Measurements from ENCODE around the gene RMRP.

RMRP gene

DNA sequence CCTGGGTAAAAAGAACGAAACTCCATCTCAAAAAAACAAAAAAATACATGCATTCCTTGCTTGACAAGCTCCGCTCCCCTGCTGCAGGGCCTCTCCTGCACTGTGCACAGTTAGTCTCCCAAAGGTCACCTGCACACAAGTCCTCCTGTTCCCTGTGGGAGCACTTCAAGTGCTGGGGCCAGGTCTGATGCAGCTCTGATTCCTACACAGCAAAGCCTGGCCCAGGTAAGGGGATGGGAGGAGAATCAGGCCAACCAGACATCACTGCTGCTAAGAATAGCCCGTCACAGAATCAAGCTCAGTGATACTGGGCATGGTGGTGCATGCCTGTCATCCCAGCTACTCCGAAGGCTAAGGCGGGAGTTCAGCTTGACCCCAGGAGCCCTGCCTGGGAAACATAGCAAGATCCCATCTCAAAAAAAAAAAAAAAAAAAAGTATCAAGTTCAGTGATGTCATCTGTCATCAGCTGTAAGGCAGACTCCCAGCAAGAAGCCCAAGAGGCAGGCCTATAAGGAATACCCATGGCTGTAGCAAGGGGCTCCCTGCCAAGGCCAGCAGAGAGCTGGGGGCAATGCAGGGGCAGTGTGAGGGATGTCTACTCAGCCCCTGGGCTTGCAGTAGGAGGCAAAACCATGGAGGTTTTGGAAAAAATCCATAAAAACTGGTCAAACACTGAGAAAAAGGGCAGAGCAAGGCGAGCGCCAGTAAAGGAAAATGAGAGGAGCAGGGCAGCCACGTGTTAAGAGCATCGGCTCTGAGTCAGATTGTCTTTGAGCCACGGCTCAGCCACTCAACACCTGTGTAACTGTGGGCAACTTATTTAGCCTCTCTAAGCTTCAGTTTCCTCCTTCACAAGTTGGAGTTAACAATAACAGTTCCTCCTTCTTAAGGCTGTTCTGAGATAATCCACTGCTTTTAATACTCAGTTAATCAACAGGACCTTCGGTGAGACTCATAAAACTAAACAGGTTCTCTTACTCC lies 28.7 kb upstream of the RMRP start:
- DNase-seq, result no peak

GRCh38 chr9:35685506-35685905 lies 27.7 kb upstream of the RMRP start:
- no peak for DNase-seq

GRCh38 chr9:35684921-35685320 lies 27.1 kb upstream of the RMRP start:
- no peak for DNase-seq

- no peak for DNase-seq
Measured at GRCh38 chr9:35683323-35683722, 25.5 kb upstream of the RMRP start.

DNA sequence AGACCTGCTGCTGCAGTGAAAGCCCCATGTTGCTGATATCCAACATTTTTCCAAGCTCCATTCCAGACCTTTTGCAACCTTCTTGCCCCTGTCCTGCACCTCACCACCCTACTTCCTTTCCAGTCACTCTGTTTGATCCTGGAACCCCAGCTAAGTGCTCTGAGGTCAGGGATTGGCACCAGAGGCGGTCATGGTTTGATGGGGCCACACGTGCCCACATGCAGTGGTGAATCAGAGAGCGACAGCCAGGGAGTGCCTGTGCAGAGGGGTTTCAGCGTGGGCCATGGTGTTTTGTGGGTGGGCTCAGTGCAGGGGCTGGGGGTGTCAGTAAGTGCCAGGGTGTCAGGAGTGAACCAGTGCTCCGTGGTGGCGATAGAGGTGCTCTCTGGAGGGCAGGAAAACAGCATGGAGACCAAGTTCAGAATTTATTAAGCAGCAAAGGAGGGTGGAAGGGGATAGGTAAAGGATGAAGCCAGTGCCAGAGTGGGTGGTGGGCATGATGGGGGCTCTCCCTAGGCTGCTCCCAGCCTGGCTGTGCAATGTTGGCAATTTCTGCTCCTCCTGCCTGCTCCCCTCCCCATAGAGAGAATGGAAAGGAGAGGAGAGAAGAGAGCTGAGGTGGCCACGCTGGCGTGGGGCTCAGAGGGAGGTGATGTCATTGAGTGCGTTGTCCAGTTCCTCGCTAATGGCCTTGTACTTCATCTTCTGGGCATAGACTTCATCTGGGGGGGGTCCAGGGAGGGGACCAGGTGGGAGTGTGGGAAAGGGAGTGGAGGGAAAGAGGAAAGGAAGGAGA lies 24.9 kb upstream of the RMRP start:
- DNase-seq, result no peak

DNA sequence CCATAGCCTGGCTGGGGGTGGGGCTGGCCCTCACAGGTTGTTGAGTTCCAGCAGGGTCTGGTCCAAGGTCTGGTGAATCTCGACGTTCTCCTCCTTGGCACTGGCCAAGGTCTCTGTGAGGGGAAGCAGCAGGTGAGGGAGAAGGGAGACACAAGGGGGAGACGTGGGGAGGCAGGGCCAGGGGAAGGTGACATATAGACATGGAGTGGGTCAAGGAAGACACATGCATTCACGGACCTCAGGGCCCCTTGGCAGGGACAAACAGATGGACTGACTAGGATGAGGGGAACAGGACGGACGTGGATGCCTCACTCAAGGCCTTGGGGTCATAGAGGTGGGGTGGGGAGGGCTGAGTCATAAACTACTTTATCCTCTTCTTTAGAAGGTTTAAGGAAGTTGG lies 24.2 kb upstream of the RMRP start:
- no peak for DNase-seq

- no peak for DNase-seq
Measured at GRCh38 chr9:35681341-35682002, 23.7 kb upstream of the RMRP start.

DNA sequence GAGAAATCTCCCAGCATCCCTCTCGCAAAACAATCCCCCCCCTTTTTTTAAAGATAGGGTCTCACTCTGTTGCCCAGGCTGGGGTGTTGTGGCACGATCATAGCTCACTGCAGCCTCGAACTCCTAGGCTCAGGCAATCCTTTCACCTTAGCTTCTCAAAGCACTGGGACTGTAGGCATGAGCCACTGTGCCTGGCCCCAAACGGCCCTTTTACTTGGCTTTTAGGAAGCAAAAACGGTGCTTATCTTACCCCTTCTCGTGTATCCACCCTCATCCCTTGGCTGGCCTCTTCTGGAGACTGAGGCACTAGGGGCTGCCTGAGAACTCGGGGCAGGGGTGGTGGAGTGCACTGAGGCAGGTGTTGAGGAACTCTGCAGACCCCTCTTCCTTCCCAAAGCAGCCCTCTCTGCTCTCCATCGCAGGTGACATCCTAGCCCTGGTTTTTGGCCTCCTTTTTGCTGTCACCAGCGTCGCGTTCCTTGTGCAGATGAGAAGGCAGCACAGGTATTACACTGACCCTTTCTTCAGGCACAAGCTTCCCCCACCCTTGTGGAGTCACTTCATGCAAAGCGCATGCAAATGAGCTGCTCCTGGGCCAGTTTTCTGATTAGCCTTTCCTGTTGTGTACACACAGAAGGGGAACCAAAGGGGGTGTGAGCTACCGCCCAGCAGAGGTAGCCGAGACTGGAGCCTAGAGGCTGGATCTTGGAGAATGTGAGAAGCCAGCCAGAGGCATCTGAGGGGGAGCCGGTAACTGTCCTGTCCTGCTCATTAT lies 22.7 kb upstream of the RMRP start:
- no peak for DNase-seq

DNA sequence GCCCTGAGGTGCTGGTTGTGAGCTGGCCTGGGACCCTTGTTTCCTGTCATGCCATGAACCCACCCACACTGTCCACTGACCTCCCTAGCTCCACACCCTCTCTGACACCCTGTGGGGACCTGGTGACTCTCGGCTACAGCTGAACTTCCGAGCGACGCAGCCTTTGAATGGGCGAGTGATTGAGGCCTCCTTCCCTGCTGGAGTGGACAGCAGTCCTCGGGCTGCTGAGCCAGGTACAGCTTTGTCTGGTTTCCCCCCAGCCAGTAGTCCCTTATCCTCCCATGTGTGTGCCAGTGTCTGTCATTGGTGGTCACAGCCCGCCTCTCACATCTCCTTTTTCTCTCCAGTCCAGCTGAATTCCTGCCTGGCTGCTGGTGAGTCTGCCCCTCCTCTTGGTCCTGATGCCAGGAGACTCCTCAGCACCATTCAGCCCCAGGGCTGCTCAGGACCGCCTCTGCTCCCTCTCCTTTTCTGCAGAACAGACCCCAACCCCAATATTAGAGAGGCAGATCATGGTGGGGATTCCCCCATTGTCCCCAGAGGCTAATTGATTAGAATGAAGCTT lies 22.0 kb upstream of the RMRP start:
- DNase-seq, result no peak

- DNase-seq, result no peak
Measured at GRCh38 chr9:35679091-35679490, 21.3 kb upstream of the RMRP start.

GRCh38 chr9:35675732-35676392 lies 18.0 kb upstream of the RMRP start:
- DNase-seq, result no peak

GRCh38 chr9:35675204-35675603 lies 17.4 kb upstream of the RMRP start:
- DNase-seq, result no peak

DNA sequence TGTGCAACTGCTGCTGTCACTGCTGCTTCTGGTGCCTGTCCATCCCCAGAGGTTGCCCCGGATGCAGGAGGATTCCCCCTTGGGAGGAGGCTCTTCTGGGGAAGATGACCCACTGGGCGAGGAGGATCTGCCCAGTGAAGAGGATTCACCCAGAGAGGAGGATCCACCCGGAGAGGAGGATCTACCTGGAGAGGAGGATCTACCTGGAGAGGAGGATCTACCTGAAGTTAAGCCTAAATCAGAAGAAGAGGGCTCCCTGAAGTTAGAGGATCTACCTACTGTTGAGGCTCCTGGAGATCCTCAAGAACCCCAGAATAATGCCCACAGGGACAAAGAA lies 16.2 kb upstream of the RMRP start:
- no peak for DNase-seq

- no peak for DNase-seq
Measured at GRCh38 chr9:35673132-35674024, 15.6 kb upstream of the RMRP start, which contains the start of gene CA9. CA9 (plus strand) TSS chr9:35673928; CDS start chr9:35673960, 32 bp downstream.

DNA sequence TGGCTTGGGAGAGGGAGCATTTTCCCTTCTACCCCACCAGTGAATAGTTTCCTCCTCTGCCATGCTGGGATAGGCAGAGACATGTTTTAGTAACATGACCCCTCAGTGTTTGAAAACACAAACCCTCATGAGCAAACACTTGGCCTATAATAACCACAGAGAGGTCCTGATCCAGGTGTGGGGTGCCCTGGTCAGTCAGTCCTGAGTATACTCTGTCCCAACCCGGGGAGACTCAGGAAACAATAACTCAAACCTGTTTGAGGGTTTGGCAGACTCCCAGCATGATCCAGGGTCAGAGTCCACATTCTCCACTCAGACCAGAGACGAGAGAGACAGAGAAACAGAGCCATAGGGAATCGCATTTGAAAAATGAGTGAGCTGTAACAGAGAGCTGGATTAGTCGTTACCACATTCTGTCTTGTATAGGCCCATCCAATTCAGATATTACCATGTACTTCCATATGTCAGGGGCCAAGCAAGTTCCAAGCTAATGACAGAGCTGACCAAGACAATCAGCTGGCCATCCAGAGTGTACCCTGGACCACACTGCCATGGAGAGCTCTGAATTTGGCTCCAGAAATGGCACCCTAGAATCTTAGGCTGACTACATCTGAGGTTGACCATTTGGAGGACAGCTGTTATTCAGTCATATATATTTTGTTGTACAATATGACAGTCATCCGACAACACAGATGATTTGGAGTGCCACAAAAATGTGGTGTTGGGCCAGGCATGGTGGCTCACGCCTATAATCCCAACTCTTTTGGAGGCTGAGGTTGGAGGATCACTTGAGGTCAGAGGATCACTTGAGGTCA lies 11.7 kb upstream of the RMRP start:
- no peak for DNase-seq

DNA sequence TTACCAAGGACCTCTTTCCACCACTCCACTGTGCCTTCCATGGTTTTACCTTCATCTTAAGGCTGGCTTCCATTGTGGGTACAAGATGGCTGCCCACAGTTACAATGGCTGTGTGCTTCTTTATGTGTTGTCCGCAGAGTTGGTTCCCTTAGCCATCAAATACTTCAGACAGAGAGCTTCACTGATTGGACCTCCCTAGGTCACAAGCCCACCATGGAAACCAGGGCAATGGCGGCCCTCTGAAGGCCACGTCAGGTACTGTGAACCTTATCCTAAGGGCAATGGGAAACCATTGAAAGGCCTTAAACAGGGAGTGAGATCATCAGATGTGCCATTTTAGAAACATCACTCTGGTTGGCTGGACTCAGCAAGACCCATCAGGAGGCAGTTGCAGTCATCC lies 10.1 kb upstream of the RMRP start:
- DNase-seq, result no peak

GRCh38 chr9:35666549-35666948 lies 8.7 kb upstream of the RMRP start:
- no peak for DNase-seq

DNA sequence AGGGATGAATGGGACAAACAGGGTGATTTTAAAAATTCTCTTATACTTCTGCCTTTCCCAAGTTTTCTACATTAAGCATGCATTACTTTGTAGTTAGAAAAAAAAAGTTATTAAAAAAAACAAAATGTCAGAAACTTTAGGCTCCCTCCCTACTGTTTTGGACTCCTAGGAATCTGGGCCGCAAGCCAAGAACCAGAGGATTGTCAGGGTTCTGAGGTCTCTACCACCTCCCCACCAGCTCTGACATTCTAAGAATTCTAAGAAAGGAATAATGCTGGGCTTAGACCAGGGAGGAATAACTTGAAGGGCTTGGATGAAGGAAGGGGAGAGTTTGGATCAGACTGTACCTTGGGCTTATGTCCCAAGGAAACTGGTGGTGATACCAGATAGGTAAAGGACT lies 8.2 kb upstream of the RMRP start:
- DNase-seq, result no peak

- no peak for DNase-seq
Measured at GRCh38 chr9:35665471-35665818, 7.6 kb upstream of the RMRP start.
